Naive thymus-derived CD4-positive, alpha-beta T cell (primary cell): ENCODE measurements around the gene PHF23. TPM values are rescaled to one million over a fixed set of nuclear protein-coding genes. Genes with fewer than 3 reads are reported as not detected.

ENCODE experiments used
- ATAC-seq: fragments of 150-1000 bp; cut with Tn5 transposase; 2 replicates; pipeline ENCODE4 v1.10.0; 2021; ENCODE audit warnings: mild to moderate bottlenecking, moderate library complexity
- CTCF ChIA-PET: fragments of 350-600 bp; sonication (Branson Sonifier 250); formaldehyde crosslinking; loops from one replicate; lab custom pipeline; 2021; ENCODE audit warnings: antibody characterized with exemption; lab: Charles Lee
- POLR2A ChIA-PET: fragments of 350-600 bp; sonication (Branson Sonifier 250); formaldehyde crosslinking; loops from one replicate; lab custom pipeline; 2021; ENCODE audit warnings: antibody characterized with exemption, inconsistent platforms; lab: Charles Lee
- DNase-seq, 9 donors: peaks; one replicate each; pipeline versions ENCODE4 v3.0.0 to v3.0.0-alpha.2; 2020 to 2022; ENCODE audit warnings: mixed read lengths in 1 of 9
- H3K27ac ChIP-seq: one replicate; pipeline ENCODE4 v1.7.0; 2013; ENCODE audit warnings: mild to moderate bottlenecking, low read depth, low read length, moderate library complexity
- H3K27me3 ChIP-seq, 2 donors: one replicate each; pipeline ENCODE4 v1.7.0; 2013; ENCODE audit warnings: low read length in 2 of 2, mild to moderate bottlenecking in 2 of 2, moderate library complexity in 2 of 2; ENCODE audit not compliant: control insufficient read depth in 2 of 2, insufficient read depth in 2 of 2
- H3K36me3 ChIP-seq, 3 experiments: 1 replicate in 2 of 3; 2 replicates in 1 of 3; pipeline ENCODE4 v1.7.0; 2013; ENCODE audit warnings: low read length in 3 of 3, mild to moderate bottlenecking in 3 of 3, moderate library complexity in 1 of 3; ENCODE audit not compliant: insufficient read depth in 3 of 3, control insufficient read depth in 2 of 3
- H3K4me1 ChIP-seq, 2 donors: one replicate each; pipeline ENCODE4 v1.7.0; 2013; ENCODE audit warnings: low read length in 2 of 2, mild to moderate bottlenecking in 2 of 2, moderate library complexity in 1 of 2; ENCODE audit not compliant: control insufficient read depth in 2 of 2, insufficient read depth in 2 of 2
- H3K4me3 ChIP-seq: 2 replicates; pipeline ENCODE4 v1.7.0; 2013; ENCODE audit warnings: mild to moderate bottlenecking, low read length
- H3K9me3 ChIP-seq, 3 experiments: 1 replicate in 2 of 3; 2 replicates in 1 of 3; pipeline ENCODE4 v1.7.0; 2013; ENCODE audit warnings: low read length in 3 of 3; ENCODE audit not compliant: control insufficient read depth in 2 of 3
- H3K27ac Mint-ChIP-seq, 9 donors: one replicate each; pipeline ENCODE4 v1.8.0; 2020 to 2022; ENCODE audit warnings: mixed read lengths in 9 of 9, mild to moderate bottlenecking in 8 of 9, moderate library complexity in 5 of 9, inconsistent platforms in 2 of 9
- H3K27me3 Mint-ChIP-seq, 5 donors: one replicate each; pipeline ENCODE4 v1.8.0; 2021 to 2022; ENCODE audit warnings: mixed read lengths in 5 of 5, mild to moderate bottlenecking in 1 of 5
- H3K36me3 Mint-ChIP-seq, 5 donors: one replicate each; pipeline ENCODE4 v1.8.0; 2020 to 2022; ENCODE audit warnings: mixed read lengths in 5 of 5, mild to moderate bottlenecking in 3 of 5, inconsistent platforms in 1 of 5
- H3K4me1 Mint-ChIP-seq, 7 donors: one replicate each; pipeline ENCODE4 v1.8.0; 2020 to 2022; ENCODE audit warnings: mixed read lengths in 7 of 7, mild to moderate bottlenecking in 3 of 7, inconsistent platforms in 1 of 7
- H3K4me3 Mint-ChIP-seq, 10 donors: one replicate each; pipeline ENCODE4 v1.8.0; 2020 to 2022; ENCODE audit warnings: mild to moderate bottlenecking in 10 of 10, mixed read lengths in 10 of 10, moderate library complexity in 6 of 10, inconsistent platforms in 2 of 10
- H3K9me3 Mint-ChIP-seq, 11 donors: one replicate each; pipeline ENCODE4 v1.8.0; 2020 to 2022; ENCODE audit warnings: mixed read lengths in 11 of 11, mild to moderate bottlenecking in 4 of 11, inconsistent platforms in 1 of 11, moderate library complexity in 1 of 11
- intact Hi-C, 2 donors: fragments of 100-400 bp; cut with micrococcal nuclease; formaldehyde crosslinking; loops; one replicate each; pipeline ENCODE4 v1.15.1; 2023
- polyA plus RNA-seq, 2 donors: library from polyadenylated mRNA; unstranded; fragments of 300-500 nt; fragmentation: Illumina TruSeq; gene quantifications; one replicate each; pipeline ENCODE4 v1.2.3, GENCODE V29; 2021
- total RNA-seq, 6 experiments: library from RNA in 5 of 6; stranded (reverse) in 5 of 6; gene quantifications; 1 replicate in 5 of 6; 2 replicates in 1 of 6; pipeline ENCODE4 v1.2.3 and lab custom pipeline; 2021 to 2026

The PHF23 gene
- total and polyA plus RNA-seq, 7 experiments from 2014 or later: 12.3 to 58.7 (median 41.3) TPM

GRCh38 chr17:7260151-7260550 is 20.9 kb upstream of the PHF23 start:
- H3K27ac Mint-ChIP-seq: peak overlapping the region in 7 of 9 donors; percentile 41 to 75 (median 58)
- DNase-seq (no peak), ATAC-seq (no peak)
- peak overlapping the region in 9 of 10 donors; percentile 32 to 87 (median 68) for H3K4me3 Mint-ChIP-seq
- ChIA-PET POLR2A (interaction anchor here (0.9 to 1.2 kb wide), 3 partner anchors 46 to 76 kb away, joined by 4 read pairs; partner anchors contain the start of gene ACAP1), CTCF (interaction anchor here (1.5 kb wide), 1 partner anchor 36 kb away, joined by 4 read pairs; no protein-coding TSS in a partner anchor)
- Histone ChIP-seq H3K9me3 (no peaks in the 10 kb centered on the region), H3K4me3 (no peak overlapping the region), H3K36me3 (peaks cover 0 to 36% (median 0%) of the 10 kb centered on the region in 3 experiments), H3K27me3 (no peaks in the 10 kb centered on the region), H3K4me1 (peaks cover 13 to 19% of the 10 kb centered on the region in 2 donors), H3K27ac (peak overlapping the region; percentile 68)
- peaks cover 18 to 36% (median 28%) of the 10 kb centered on the region in 7 donors for H3K4me1 Mint-ChIP-seq
- H3K9me3 Mint-ChIP-seq: peaks cover 0 to 2% (median 0%) of the 10 kb centered on the region in 11 donors
- H3K36me3 Mint-ChIP-seq: peaks cover 0 to 13% (median 6%) of the 10 kb centered on the region in 5 donors
- H3K27me3 Mint-ChIP-seq: peaks cover 0 to 30% (median 14%) of the 10 kb centered on the region in 5 donors
- intact Hi-C loops: no loop called here

GRCh38 chr17:7259555-7259889 is 20.3 kb upstream of the PHF23 start:
- Histone ChIP-seq H3K4me1 (peaks cover 13 to 19% of the 10 kb centered on the region in 2 donors), H3K4me3 (no peak overlapping the region), H3K27me3 (no peaks in the 10 kb centered on the region), H3K36me3 (peaks cover 0 to 42% (median 0%) of the 10 kb centered on the region in 3 experiments), H3K9me3 (no peaks in the 10 kb centered on the region), H3K27ac (no peak overlapping the region)
- intact Hi-C loops: no loop called here
- Mint-ChIP-seq H3K27ac (peak overlapping the region in 4 of 9 donors; percentile 9 to 72 (median 32)), H3K27me3 (peaks cover 0 to 27% (median 14%) of the 10 kb centered on the region in 5 donors), H3K4me1 (peaks cover 20 to 36% (median 28%) of the 10 kb centered on the region in 7 donors), H3K36me3 (peaks cover 4 to 18% (median 6%) of the 10 kb centered on the region in 5 donors), H3K9me3 (peaks cover 0 to 2% (median 0%) of the 10 kb centered on the region in 11 donors), H3K4me3 (peak overlapping the region in 2 of 10 donors; percentile 8 to 87)
- ATAC-seq: no peak
- no peak for DNase-seq
- POLR2A ChIA-PET: interaction anchor here (0.9 to 1.2 kb wide), 3 partner anchors 45 to 77 kb away, joined by 4 read pairs; partner anchors contain the start of gene ACAP1
- CTCF ChIA-PET: interaction anchor here (1.5 kb wide), 1 partner anchor 37 kb away, joined by 4 read pairs; no protein-coding TSS in a partner anchor

- no peak for DNase-seq
- H3K4me1 Mint-ChIP-seq: peaks cover 19 to 37% (median 30%) of the 10 kb centered on the region in 7 donors
- no peak overlapping the region for H3K4me3 ChIP-seq
- POLR2A ChIA-PET: interaction anchor here (0.7 to 1.1 kb wide), 2 partner anchors 37 to 45 kb away, joined by 3 to 4 read pairs; no protein-coding TSS in a partner anchor
- ATAC-seq: no peak
- peaks cover 0 to 2% (median 0%) of the 10 kb centered on the region in 11 donors for H3K9me3 Mint-ChIP-seq
- peak overlapping the region in 5 of 9 donors; percentile 9 to 67 (median 49) for H3K27ac Mint-ChIP-seq
- H3K4me1 ChIP-seq: peaks cover 13 to 19% of the 10 kb centered on the region in 2 donors
- peaks cover 4 to 19% (median 6%) of the 10 kb centered on the region in 5 donors for H3K36me3 Mint-ChIP-seq
- no peaks in the 10 kb centered on the region for H3K9me3 ChIP-seq
- H3K27me3 ChIP-seq: no peaks in the 10 kb centered on the region
- CTCF ChIA-PET: interaction anchor here (1.5 kb wide), 1 partner anchor 38 kb away, joined by 4 read pairs; no protein-coding TSS in a partner anchor
- H3K27me3 Mint-ChIP-seq: peaks cover 0 to 21% (median 12%) of the 10 kb centered on the region in 5 donors
- peaks cover 0 to 46% (median 0%) of the 10 kb centered on the region in 3 experiments for H3K36me3 ChIP-seq
- peak overlapping the region in 2 of 10 donors; percentile 8 to 87 for H3K4me3 Mint-ChIP-seq
- H3K27ac ChIP-seq: no peak overlapping the region
- intact Hi-C loops: no loop called here
Measured at GRCh38 chr17:7258731-7259554, 19.7 kb upstream of the PHF23 start.

GRCh38 chr17:7256766-7257456 is 17.7 kb upstream of the PHF23 start:
- Histone ChIP-seq H3K27ac (no peak overlapping the region), H3K9me3 (no peaks in the 10 kb centered on the region), H3K36me3 (peaks cover 0 to 46% (median 0%) of the 10 kb centered on the region in 3 experiments), H3K27me3 (no peaks in the 10 kb centered on the region), H3K4me3 (no peak overlapping the region), H3K4me1 (peaks cover 10 to 13% of the 10 kb centered on the region in 2 donors)
- H3K27ac Mint-ChIP-seq: peak overlapping the region in 4 of 9 donors; percentile 4 to 55 (median 30)
- H3K4me3 Mint-ChIP-seq: no peak overlapping the region
- peaks cover 0 to 5% (median 0%) of the 10 kb centered on the region in 5 donors for H3K27me3 Mint-ChIP-seq
- H3K9me3 Mint-ChIP-seq: no peaks in the 10 kb centered on the region
- peaks cover 10 to 34% (median 27%) of the 10 kb centered on the region in 7 donors for H3K4me1 Mint-ChIP-seq
- ChIA-PET CTCF (interaction anchor here (0.7 to 1.2 kb wide), 2 partner anchors 39 to 348 kb away, joined by 3 read pairs; no protein-coding TSS in a partner anchor), POLR2A (interaction anchor here (1.0 kb wide), 1 partner anchor 59 kb away, joined by 3 read pairs; the partner anchor contains the start of gene GPS2)
- peaks cover 4 to 19% (median 6%) of the 10 kb centered on the region in 5 donors for H3K36me3 Mint-ChIP-seq
- DNase-seq: no peak
- intact Hi-C loops: no loop called here
- ATAC-seq: no peak

- H3K36me3 Mint-ChIP-seq: peaks cover 4 to 19% (median 6%) of the 10 kb centered on the region in 5 donors
- CTCF ChIA-PET: no interaction called here
- Histone ChIP-seq H3K27me3 (no peaks in the 10 kb centered on the region), H3K4me1 (peaks cover 20 to 23% of the 10 kb centered on the region in 2 donors), H3K36me3 (peaks cover 0 to 50% (median 0%) of the 10 kb centered on the region in 3 experiments), H3K4me3 (no peak overlapping the region), H3K27ac (no peak overlapping the region), H3K9me3 (no peaks in the 10 kb centered on the region)
- H3K27me3 Mint-ChIP-seq: peaks cover 0 to 4% (median 0%) of the 10 kb centered on the region in 5 donors
- ATAC-seq: no peak
- intact Hi-C loops: loop anchor here (5.0 kb wide), 3 partner anchors 148 to 433 kb away; partner anchors contain the start of genes FGF11 (in 1 of the 2), TMEM102 (in 1 of the 2), TMEM256 (in 1 of the 2) and TP53 (in 1 of the 2)
- H3K4me1 Mint-ChIP-seq: peaks cover 22 to 39% (median 36%) of the 10 kb centered on the region in 7 donors
- H3K9me3 Mint-ChIP-seq: no peaks in the 10 kb centered on the region
- peak overlapping the region in 3 of 9 donors; percentile 14 to 66 (median 45) for H3K27ac Mint-ChIP-seq
- no peak for DNase-seq
- POLR2A ChIA-PET: interaction anchor here (0.7 to 1.4 kb wide), 5 partner anchors 12 to 382 kb away, joined by 3 to 6 read pairs (median 4); partner anchors contain the start of genes NEURL4 and PHF23
- H3K4me3 Mint-ChIP-seq: peak overlapping the region in 1 of 10 donors; percentile 14
Measured at GRCh38 chr17:7254511-7254910, 15.3 kb upstream of the PHF23 start.
